Psoas muscle (tissue), 8 donors: ENCODE data around the gene LIN7B. TPM values are rescaled to one million over a fixed set of nuclear protein-coding genes. Genes with fewer than 3 reads are reported as not detected.

Experiments
- ATAC-seq, 4 donors: fragments of 200-7000 bp; cut with Tn5 transposase; one replicate each; pipeline ENCODE4 v1.9.1; 2020; ENCODE audit warnings: moderate library complexity in 3 of 4, mild to moderate bottlenecking in 2 of 4
- DNase-seq, 2 donors: peaks; one replicate each; pipeline ENCODE4 v3.0.0-alpha.2; 2020
- H3K27ac ChIP-seq: fragments of 200-600 bp; one replicate; pipeline ENCODE4 v1.8.0; 2022
- H3K27me3 ChIP-seq, 3 donors: fragments of 200-600 bp in 1 of 3; one replicate each; pipeline versions ENCODE4 v1.6.1 to v1.8.0; 2013 to 2022; ENCODE audit warnings: low read length in 2 of 3, mild to moderate bottlenecking in 2 of 3, moderate library complexity in 1 of 3; ENCODE audit not compliant: insufficient read depth in 3 of 3
- H3K36me3 ChIP-seq, 2 donors: fragments of 200-600 bp in 1 of 2; one replicate each; pipeline versions ENCODE4 v1.6.1 to v1.8.0; 2013 to 2022; ENCODE audit warnings: low read depth in 1 of 2, mild to moderate bottlenecking in 1 of 2, moderate library complexity in 1 of 2; ENCODE audit not compliant: insufficient read depth in 1 of 2
- H3K4me1 ChIP-seq: fragments of 200-600 bp; one replicate; pipeline ENCODE4 v1.8.0; 2022
- H3K4me3 ChIP-seq: fragments of 200-600 bp; one replicate; pipeline ENCODE4 v1.8.0; 2022; ENCODE audit warnings: mild to moderate bottlenecking
- H3K9me3 ChIP-seq: fragments of 200-600 bp; one replicate; pipeline ENCODE4 v1.8.0; 2022
- CTCF ChIP-seq: fragments of 200-600 bp; IDR thresholded peaks from one replicate; pipeline ENCODE4 v1.8.0; 2022; ENCODE audit warnings: antibody characterized with exemption
- WGBS, 3 donors: extraction: QIAGEN DNeasy Blood & Tissue Kit; methylation state at CpG; one replicate each; pipeline versions ENCODE4 v1.1.6 to v1.1.7; 2013; 5-methylcytosine and 5-hydroxymethylcytosine counted together
- intact Hi-C, 2 donors: fragments of 100-400 bp; cut with DNase I; formaldehyde crosslinking; loops; one replicate each; pipeline versions ENCODE4 v1.11.0 to v1.14.2; 2022
- polyA plus RNA-seq, 3 donors: library from polyadenylated mRNA; stranded (reverse); fragments of 200-250 nt; gene quantifications; one replicate each; pipeline ENCODE4 v1.2.3, GENCODE V29; 2013
- total RNA-seq, 4 donors: library from RNA; stranded (reverse); fragmentation: NEBNext Ultra II Directional in 2 of 4; extraction: Animal tissue kit (Norgen Biotek cat#: 25700) in 2 of 4; gene quantifications; one replicate each; pipeline versions ENCODE4 v1.2.1 to v1.2.4, GENCODE V29; 2021 to 2023
- donor health status: healthy with polysubstance abuse.
- donor health status: DM: no; HTN: no; CAD: no; lungs with moderate emphysema.
- donor health status: Bipolar disorder and iron deficiency.
- donor health status: healthy.
- donor health status: DM: yes; HTN: yes; CAD: no.
- donor health status: DM: no; HTN: no; CAD: no.
- donor health status: DM: no; HTN: no; CAD: no.
- donor health status: DM: yes; HTN: yes; CAD: no.

Gene LIN7B
- total and polyA plus RNA-seq, 7 donors: 11.8 to 27.9 (median 17.0) TPM

- Histone ChIP-seq H3K36me3 (no peaks in the 10 kb centered on the region), H3K27me3 (no peaks in the 10 kb centered on the region), H3K4me1 (peaks cover 31% of the 10 kb centered on the region), H3K4me3 (no peak overlapping the region), H3K27ac (no peak overlapping the region), H3K9me3 (no peaks in the 10 kb centered on the region)
- 53 to 83% (median 62%) methylated on average over 1 of the region's 1 CpG for WGBS, 3 donors
- DNase-seq (no peak), ATAC-seq (no peak)
- TF ChIP-seq CTCF: no peak
- intact Hi-C loops: loop anchor here (5.0 kb wide), 1 partner anchor 36 kb away; no protein-coding TSS in a partner anchor
Measured at GRCh38 chr19:49116544-49116943, 2.4 kb downstream of the LIN7B start.

- Histone ChIP-seq H3K4me1 (peaks cover 31% of the 10 kb centered on the region), H3K36me3 (no peaks in the 10 kb centered on the region), H3K9me3 (no peaks in the 10 kb centered on the region), H3K27ac (peak overlapping the region; percentile 98), H3K4me3 (peak overlapping the region; percentile 85), H3K27me3 (no peaks in the 10 kb centered on the region)
- no peak for ATAC-seq
- 56 to 59% (median 58%) methylated on average over 23 to 26 of the region's 26 CpGs for WGBS, 3 donors
- TF ChIP-seq CTCF: no peak
- intact Hi-C loops: loop anchor here (5.0 kb wide), 1 partner anchor 34 kb away; no protein-coding TSS in a partner anchor
- DNase-seq: no peak
Measured at GRCh38 chr19:49117677-49118564, 3.8 kb downstream of the LIN7B start.

GRCh38 chr19:49118565-49119410, 4.6 kb downstream of the LIN7B start, which contains the start of gene C19orf73:
TSS of gene C19orf73 (minus strand) at chr19:49119143. CDS start at chr19:49119022, 121 bp downstream.
- intact Hi-C loops: loop anchor here (5.0 kb wide), 1 partner anchor 34 kb away; no protein-coding TSS in a partner anchor
- no peak for TF ChIP-seq CTCF

GRCh38 chr19:49119411-49120324, 5.5 kb downstream of the LIN7B start, which contains the start of gene PPFIA3:
TSS of gene PPFIA3 (plus strand) at chr19:49119544. CDS start at chr19:49127874, 8,330 bp downstream.
- no peak for TF ChIP-seq CTCF
- intact Hi-C loops: loop anchor here (5.0 kb wide), 1 partner anchor 33 kb away; no protein-coding TSS in a partner anchor
- Histone ChIP-seq H3K9me3 (no peaks in the 10 kb centered on the region), H3K36me3 (no peaks in the 10 kb centered on the region), H3K27me3 (no peaks in the 10 kb centered on the region), H3K27ac (peak within 1 kb of the TSS; percentile 98), H3K4me3 (peak within 1 kb of the TSS; percentile 85), H3K4me1 (peaks cover 25% of the 10 kb centered on the region)
- WGBS, 3 donors: 0 to 1% (median 1%) methylated on average over 53 to 90 of the region's 90 CpGs
- ATAC-seq (peak; percentile 64 to 72 (median 66)), DNase-seq (peak; percentile 72 to 84)

More at GRCh38 chr19:49118565-49119410, 4.6 kb downstream of the LIN7B start, which contains the start of gene C19orf73:
- WGBS, 3 donors: 1% methylated on average over 54 to 85 of the region's 85 CpGs
- Histone ChIP-seq H3K27me3 (no peaks in the 10 kb centered on the region), H3K9me3 (no peaks in the 10 kb centered on the region), H3K4me3 (peak within 1 kb of the TSS; percentile 85), H3K36me3 (no peaks in the 10 kb centered on the region), H3K4me1 (peaks cover 27% of the 10 kb centered on the region), H3K27ac (peak within 1 kb of the TSS; percentile 98)
- peak; percentile 95 to 98 for DNase-seq
- peak; percentile 91 to 94 (median 93) for ATAC-seq
